Muscle layer of duodenum (tissue), 2 donors: Measurements from ENCODE around the gene MYEOV.

Source experiments
- H3K27ac ChIP-seq: one replicate; pipeline ENCODE4 v1.7.0; 2013; ENCODE audit warnings: mild to moderate bottlenecking, low read length
- H3K27me3 ChIP-seq: one replicate; pipeline ENCODE4 v1.7.0; 2013; ENCODE audit warnings: low read depth, mild to moderate bottlenecking, control low read depth, low read length
- H3K36me3 ChIP-seq, 2 donors: one replicate each; pipeline ENCODE4 v1.7.0; 2013; ENCODE audit warnings: low read length in 2 of 2, control low read depth in 1 of 2, mild to moderate bottlenecking in 1 of 2; ENCODE audit not compliant: insufficient read depth in 2 of 2, control insufficient read depth in 1 of 2
- H3K4me1 ChIP-seq, 2 donors: one replicate each; pipeline ENCODE4 v1.7.0; 2013; ENCODE audit warnings: low read length in 2 of 2, mild to moderate bottlenecking in 2 of 2, control low read depth in 1 of 2, moderate library complexity in 1 of 2; ENCODE audit not compliant: insufficient read depth in 2 of 2, control insufficient read depth in 1 of 2
- H3K4me3 ChIP-seq, 2 donors: one replicate each; pipeline ENCODE4 v1.7.0; 2013; ENCODE audit warnings: low read length in 2 of 2, low read depth in 1 of 2, mild to moderate bottlenecking in 1 of 2
- H3K9me3 ChIP-seq, 2 donors: one replicate each; pipeline ENCODE4 v1.7.0; 2013; ENCODE audit warnings: low read length in 2 of 2, control low read depth in 1 of 2, mild to moderate bottlenecking in 1 of 2; ENCODE audit not compliant: control insufficient read depth in 1 of 2
- donor health status: healthy.

The MYEOV gene

GRCh38 chr11:69293819-69294505, at the start of gene MYEOV:
MYEOV (plus strand) TSS chr11:69294155; CDS start chr11:69295355, 1,200 bp downstream.
- Histone ChIP-seq H3K4me3 (no peak within 1 kb of the TSS), H3K27me3 (no peaks in the 10 kb centered on the region), H3K4me1 (peaks cover 7 to 30% of the 10 kb centered on the region in 2 donors), H3K36me3 (no peaks in the 10 kb centered on the region), H3K9me3 (no peaks in the 10 kb centered on the region), H3K27ac (no peak within 1 kb of the TSS)

- no peaks in the 10 kb centered on the region for H3K36me3 ChIP-seq
- H3K4me3 ChIP-seq, result no peak overlapping the region
- H3K27ac ChIP-seq, result no peak overlapping the region
- H3K27me3 ChIP-seq, result no peaks in the 10 kb centered on the region
- no peaks in the 10 kb centered on the region for H3K4me1 ChIP-seq
- H3K9me3 ChIP-seq, result no peaks in the 10 kb centered on the region
These were observed 49.7 kb upstream of the MYEOV start for GRCh38 chr11:69244266-69244665.

GRCh38 chr11:69245041-69245440, 48.9 kb upstream of the MYEOV start:
- no peaks in the 10 kb centered on the region for H3K27me3 ChIP-seq
- H3K4me3 ChIP-seq, result no peak overlapping the region
- no peaks in the 10 kb centered on the region for H3K36me3 ChIP-seq
- H3K27ac ChIP-seq, result no peak overlapping the region
- H3K9me3 ChIP-seq, result no peaks in the 10 kb centered on the region
- no peaks in the 10 kb centered on the region for H3K4me1 ChIP-seq

DNA sequence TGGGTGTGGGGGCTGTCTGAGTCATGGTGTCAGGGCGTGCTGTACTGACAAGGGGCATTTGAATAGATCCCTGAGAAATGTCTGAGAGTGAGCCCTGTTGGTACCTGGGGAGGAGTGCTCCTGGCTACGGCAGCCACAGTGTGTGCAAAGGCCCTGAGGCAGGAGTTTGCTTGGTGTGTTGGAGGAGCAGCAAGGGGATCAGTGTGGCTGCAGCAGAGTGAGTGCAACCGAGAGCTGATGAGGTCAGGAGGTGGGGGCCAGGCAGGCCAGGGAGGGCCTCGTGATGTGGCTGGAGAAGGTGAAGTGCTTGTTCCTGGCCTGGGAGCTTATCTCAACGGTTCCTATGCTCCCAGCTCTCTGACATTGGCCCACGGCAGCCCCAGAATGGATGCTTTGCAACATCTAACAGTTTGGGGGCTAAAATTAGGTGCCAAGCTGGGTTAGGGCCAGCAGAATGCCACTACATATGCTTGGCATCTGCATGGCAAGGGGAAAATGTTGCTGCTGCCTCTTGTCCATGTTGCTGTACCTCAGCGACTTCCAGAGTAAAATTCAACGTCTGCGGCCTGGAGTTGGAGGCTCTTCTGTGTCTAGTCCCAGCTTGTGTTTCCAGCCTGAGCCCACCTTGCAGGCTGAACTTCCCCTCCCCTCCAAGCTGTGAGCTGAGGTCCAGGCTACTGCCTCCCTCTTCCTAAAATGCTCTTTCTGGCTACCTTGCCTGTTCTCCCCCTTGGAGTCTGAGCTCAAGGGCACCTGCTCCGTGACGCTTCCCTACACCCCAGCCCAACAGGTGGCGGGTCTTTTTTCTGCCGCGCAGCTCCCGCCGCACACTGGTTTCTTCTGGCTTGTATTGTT, 48.2 kb upstream of the MYEOV start:
- Histone ChIP-seq H3K27me3 (no peaks in the 10 kb centered on the region), H3K36me3 (no peaks in the 10 kb centered on the region), H3K4me1 (no peaks in the 10 kb centered on the region), H3K27ac (no peak overlapping the region), H3K4me3 (no peak overlapping the region), H3K9me3 (no peaks in the 10 kb centered on the region)

- Histone ChIP-seq H3K27me3 (no peaks in the 10 kb centered on the region), H3K27ac (no peak overlapping the region)
These were observed 44.4 kb upstream of the MYEOV start for GRCh38 chr11:69249311-69250185.

GRCh38 chr11:69250186-69251056, 43.5 kb upstream of the MYEOV start:
- Histone ChIP-seq H3K9me3 (peaks cover 8 to 11% of the 10 kb centered on the region in 2 donors), H3K27ac (no peak overlapping the region), H3K27me3 (no peaks in the 10 kb centered on the region), H3K4me3 (no peak overlapping the region), H3K4me1 (no peaks in the 10 kb centered on the region), H3K36me3 (no peaks in the 10 kb centered on the region)

More at GRCh38 chr11:69249311-69250185, 44.4 kb upstream of the MYEOV start:
- Histone ChIP-seq H3K36me3 (no peaks in the 10 kb centered on the region), H3K4me1 (no peaks in the 10 kb centered on the region), H3K9me3 (peaks cover 8 to 11% of the 10 kb centered on the region in 2 donors), H3K4me3 (no peak overlapping the region)

- peaks cover 8 to 11% of the 10 kb centered on the region in 2 donors for H3K9me3 ChIP-seq
- no peak overlapping the region for H3K4me3 ChIP-seq
- H3K4me1 ChIP-seq, result no peaks in the 10 kb centered on the region
- H3K27me3 ChIP-seq, result no peaks in the 10 kb centered on the region
- no peak overlapping the region for H3K27ac ChIP-seq
- H3K36me3 ChIP-seq, result no peaks in the 10 kb centered on the region
These were observed 42.9 kb upstream of the MYEOV start for GRCh38 chr11:69251057-69251393.

GRCh38 chr11:69251639-69252489, 42.1 kb upstream of the MYEOV start:
- Histone ChIP-seq H3K4me1 (no peaks in the 10 kb centered on the region), H3K27me3 (no peaks in the 10 kb centered on the region), H3K36me3 (no peaks in the 10 kb centered on the region), H3K4me3 (no peak overlapping the region), H3K9me3 (peaks cover 8 to 11% of the 10 kb centered on the region in 2 donors), H3K27ac (no peak overlapping the region)

DNA sequence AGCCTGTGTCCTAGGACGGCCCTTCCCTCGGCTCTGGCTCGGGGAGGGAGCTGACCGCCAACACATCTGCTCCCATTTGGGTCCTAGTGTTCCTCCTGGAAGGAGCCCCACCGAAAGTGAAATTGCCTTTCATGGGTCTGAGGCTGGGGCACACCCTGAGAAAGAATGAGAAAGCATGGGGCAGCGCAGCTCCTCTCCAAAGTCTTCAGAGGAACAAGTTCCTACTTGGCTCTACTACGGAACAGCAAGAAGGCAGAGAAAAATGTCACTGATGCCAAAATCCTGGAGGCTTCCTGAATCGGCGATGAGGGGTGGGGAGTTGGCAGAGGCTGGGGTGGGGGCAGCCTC, 41.5 kb upstream of the MYEOV start:
- Histone ChIP-seq H3K4me1 (no peaks in the 10 kb centered on the region), H3K4me3 (no peak overlapping the region), H3K27me3 (no peaks in the 10 kb centered on the region), H3K36me3 (no peaks in the 10 kb centered on the region), H3K9me3 (peaks cover 8 to 11% of the 10 kb centered on the region in 2 donors), H3K27ac (no peak overlapping the region)

- Histone ChIP-seq H3K9me3 (peaks cover 8 to 11% of the 10 kb centered on the region in 2 donors), H3K27ac (no peak overlapping the region), H3K4me3 (no peak overlapping the region), H3K4me1 (no peaks in the 10 kb centered on the region), H3K27me3 (no peaks in the 10 kb centered on the region), H3K36me3 (no peaks in the 10 kb centered on the region)
These were observed 40.9 kb upstream of the MYEOV start for GRCh38 chr11:69253028-69253427.
